ENCODE measurements around the gene SHANK1.
"Not testable (repeated sequence)": the region's sequence is repeated elsewhere in the genome, so short reads cannot be mapped to it uniquely, and the experiment has no call there.

The SHANK1 gene

GRCh38 chr19:50628146-50628545, 91.5 kb downstream of the SHANK1 start:
- DNase-seq: no peak

GRCh38 chr19:50626795-50627194, 92.8 kb downstream of the SHANK1 start:
- no peak for DNase-seq

- no peak for DNase-seq
Observed at GRCh38 chr19:50626011-50626410, 93.6 kb downstream of the SHANK1 start.

- DNase-seq: no peak
Observed at GRCh38 chr19:50624949-50625600, 94.5 kb downstream of the SHANK1 start.

GRCh38 chr19:50620394-50620906, 99.2 kb downstream of the SHANK1 start:
- DNase-seq: not testable (repeated sequence)

- DNase-seq: not testable (repeated sequence)
Observed at GRCh38 chr19:50619184-50619583, 100.4 kb downstream of the SHANK1 start.

- DNase-seq: not testable (repeated sequence)
Observed at GRCh38 chr19:50618379-50618778, 101.2 kb downstream of the SHANK1 start.

GRCh38 chr19:50612504-50613404, 106.8 kb downstream of the SHANK1 start:
- not testable (repeated sequence) for DNase-seq

Data from CD4-positive, alpha-beta T cell treated with Interleukin-10 for 1 hour (primary cell).